Astrocyte (in vitro differentiated cells and primary cell): ENCODE results near the gene DLX3. TPM values are rescaled to one million over a fixed set of nuclear protein-coding genes. Genes with fewer than 3 reads are reported as not detected.

Source experiments
- DNase-seq: peaks from one replicate; pipeline ENCODE4 v3.0.0-alpha.2; 2010; ENCODE audit warnings: low read depth
- FAIRE-seq: peaks from 2 replicates; lab custom pipeline; 2011; peaks lifted over from hg19 to GRCh38; lab: Jason Lieb, UNC
- H2AFZ ChIP-seq: 2 replicates; pipeline ENCODE4 v1.6.0; 2012; ENCODE audit warnings: low read depth, low read length, inconsistent platforms
- H3K27ac ChIP-seq: 2 replicates; pipeline ENCODE4 v1.5.1; 2011; ENCODE audit warnings: low read depth, low read length, inconsistent platforms
- H3K27me3 ChIP-seq: 2 replicates; pipeline ENCODE4 v1.6.0; 2011; ENCODE audit warnings: low read length, inconsistent platforms; ENCODE audit not compliant: insufficient read depth
- H3K36me3 ChIP-seq: 2 replicates; pipeline ENCODE4 v1.5.1; 2011; ENCODE audit warnings: low read length, inconsistent platforms; ENCODE audit not compliant: insufficient read depth
- H3K4me1 ChIP-seq: 2 replicates; pipeline ENCODE4 v1.5.1; 2011; ENCODE audit warnings: low read length, inconsistent platforms; ENCODE audit not compliant: insufficient read depth
- H3K4me2 ChIP-seq: 2 replicates; pipeline ENCODE4 v1.6.0; 2012; ENCODE audit warnings: low read length, inconsistent platforms
- H3K4me3 ChIP-seq: 2 replicates; pipeline ENCODE4 v1.5.1; 2011; ENCODE audit warnings: low read depth, mild to moderate bottlenecking, low read length, inconsistent platforms; ENCODE audit not compliant: insufficient read depth
- H3K79me2 ChIP-seq: 2 replicates; pipeline ENCODE4 v1.6.0; 2012; ENCODE audit warnings: mild to moderate bottlenecking, low read length, inconsistent platforms; ENCODE audit not compliant: insufficient read depth
- H3K9ac ChIP-seq: 2 replicates; pipeline ENCODE4 v1.6.0; 2012; ENCODE audit warnings: mild to moderate bottlenecking, low read length, inconsistent platforms
- H3K9me3 ChIP-seq: 2 replicates; pipeline ENCODE4 v1.5.1; 2012; ENCODE audit warnings: low read depth, mild to moderate bottlenecking, low read length, inconsistent platforms; ENCODE audit not compliant: insufficient read depth
- H4K20me1 ChIP-seq: 2 replicates; pipeline ENCODE4 v1.6.0; 2012; ENCODE audit warnings: low read length, inconsistent platforms; ENCODE audit not compliant: insufficient read depth
- H3K27ac Mint-ChIP-seq: one replicate; pipeline ENCODE4 v1.8.0; 2021; ENCODE audit warnings: mild to moderate bottlenecking, mixed read lengths; ENCODE audit not compliant: unreplicated experiment
- H3K27me3 Mint-ChIP-seq: one replicate; pipeline ENCODE4 v1.8.0; 2021; ENCODE audit warnings: low read depth, mixed read lengths; ENCODE audit not compliant: unreplicated experiment
- H3K36me3 Mint-ChIP-seq: one replicate; pipeline ENCODE4 v1.8.0; 2021; ENCODE audit warnings: low read depth, mixed read lengths; ENCODE audit not compliant: unreplicated experiment
- H3K4me1 Mint-ChIP-seq: one replicate; pipeline ENCODE4 v1.8.0; 2021; ENCODE audit warnings: low read depth, mixed read lengths; ENCODE audit not compliant: unreplicated experiment
- H3K4me3 Mint-ChIP-seq: one replicate; pipeline ENCODE4 v1.8.0; 2021; ENCODE audit warnings: mild to moderate bottlenecking, moderate library complexity, mixed read lengths; ENCODE audit not compliant: unreplicated experiment
- H3K9me3 Mint-ChIP-seq: one replicate; pipeline ENCODE4 v1.8.0; 2021; ENCODE audit warnings: mild to moderate bottlenecking, mixed read lengths; ENCODE audit not compliant: unreplicated experiment
- CTCF ChIP-seq: IDR thresholded peaks from 2 replicates; pipeline ENCODE4 v1.5.1; 2011; ENCODE audit warnings: low read depth, mild to moderate bottlenecking, inconsistent platforms, low read length, moderate library complexity; ENCODE audit not compliant: insufficient read depth
- EZH2 ChIP-seq: IDR thresholded peaks from 2 replicates; pipeline ENCODE4 v1.6.1; 2012; ENCODE audit warnings: mild to moderate bottlenecking, low read length, inconsistent platforms; ENCODE audit not compliant: insufficient read depth
- total RNA-seq: library from RNA; stranded (reverse); gene quantifications from 2 replicates; pipeline ENCODE4 v1.2.1, GENCODE V29; 2021

Gene DLX3
- total RNA-seq, 1 donor from 2014 or later, result 1.00 TPM

GRCh38 chr17:49987681-49988441 is 7.2 kb downstream of the DLX3 start:
- DNase-seq (no peak), FAIRE-seq (no peak)
- Histone ChIP-seq H3K4me3 (no peak overlapping the region), H3K4me1 (peaks cover under 1% of the 10 kb centered on the region), H3K27ac (no peak overlapping the region), H3K9me3 (peaks cover 3% of the 10 kb centered on the region), H4K20me1 (peaks cover 1% of the 10 kb centered on the region), H3K9ac (no peak overlapping the region), H3K4me2 (no peak overlapping the region), H3K36me3 (no peaks in the 10 kb centered on the region), H2AFZ (no peak overlapping the region), H3K27me3 (peaks cover 75% of the 10 kb centered on the region), H3K79me2 (no peaks in the 10 kb centered on the region)
- no peaks in the 10 kb centered on the region for H3K9me3 Mint-ChIP-seq
- H3K4me3 Mint-ChIP-seq, result no peak overlapping the region
- no peaks in the 10 kb centered on the region for H3K36me3 Mint-ChIP-seq
- no peak for TF ChIP-seq EZH2
- no peak for TF ChIP-seq CTCF
- H3K27ac Mint-ChIP-seq, result no peak overlapping the region
- peaks cover 88% of the 10 kb centered on the region for H3K27me3 Mint-ChIP-seq
- H3K4me1 Mint-ChIP-seq, result no peaks in the 10 kb centered on the region

- Mint-ChIP-seq H3K4me3 (no peak overlapping the region), H3K9me3 (no peaks in the 10 kb centered on the region), H3K4me1 (no peaks in the 10 kb centered on the region), H3K36me3 (no peaks in the 10 kb centered on the region), H3K27ac (no peak overlapping the region), H3K27me3 (peaks cover 88% of the 10 kb centered on the region)
- H4K20me1 ChIP-seq, result no peaks in the 10 kb centered on the region
- FAIRE-seq (no peak), DNase-seq (no peak)
- H3K9ac ChIP-seq, result no peak overlapping the region
- no peaks in the 10 kb centered on the region for H3K4me1 ChIP-seq
- no peak overlapping the region for H3K4me2 ChIP-seq
- H3K4me3 ChIP-seq, result no peak overlapping the region
- H3K36me3 ChIP-seq, result no peaks in the 10 kb centered on the region
- H3K9me3 ChIP-seq, result no peaks in the 10 kb centered on the region
- no peak for TF ChIP-seq CTCF
- no peak for TF ChIP-seq EZH2
- no peak overlapping the region for H3K27ac ChIP-seq
- peaks cover 71% of the 10 kb centered on the region for H3K27me3 ChIP-seq
- H3K79me2 ChIP-seq, result no peaks in the 10 kb centered on the region
- no peak overlapping the region for H2AFZ ChIP-seq
These were observed 7.8 kb downstream of the DLX3 start for GRCh38 chr17:49987290-49987585.
